ENCODE results near the gene PHF21B.

PHF21B gene

GRCh38 chr22:44929359-44930015, 80.3 kb downstream of the PHF21B start:
- Histone ChIP-seq H3K9me3 (replicated peaks in 1 of 2; ENCODE audit: control insufficient read depth in 2 of 2, insufficient read depth in 1 of 2, low read depth in 1 of 2, low read length in 2 of 2) (peaks cover 5 to 15% of the 10 kb centered on the region in 2 donors), H3K79me1 (ENCODE audit: low read depth, low read length) (peaks cover 32% of the 10 kb centered on the region), H3K14ac (ENCODE audit: low read length) (peak overlapping the region; percentile 26), H4K91ac (ENCODE audit: low read depth, low read length, poor library complexity) (no peak overlapping the region), H2BK15ac (ENCODE audit: low read length) (no peak overlapping the region), H3K9ac (ENCODE audit: low read depth, low read length, poor library complexity) (no peak overlapping the region), H3K36me3 (replicated peaks in 1 of 2; ENCODE audit: control insufficient read depth in 2 of 2, insufficient read depth in 2 of 2, low read length in 2 of 2) (peaks cover 17 to 89% of the 10 kb centered on the region in 2 donors), H3K23ac (ENCODE audit: low read depth, low read length, poor library complexity) (peak overlapping the region; percentile 20), H2AFZ (ENCODE audit: low read length) (no peak overlapping the region), H3K27me3 (ENCODE audit: control insufficient read depth in 3 of 3, insufficient read depth in 3 of 3, low read depth in 1 of 3, low read length in 3 of 3) (no peaks in the 10 kb centered on the region), H3K4ac (ENCODE audit: low read length) (no peak overlapping the region), H2BK5ac (ENCODE audit: low read length) (no peak overlapping the region), H2AK5ac (ENCODE audit: low read depth, low read length) (no peak overlapping the region), H3K4me3 (ENCODE audit: low read length in 2 of 2) (no peak overlapping the region), H3K18ac (ENCODE audit: low read length) (peak overlapping the region; percentile 41), H3K4me2 (ENCODE audit: insufficient read depth, low read length, poor library complexity, severe bottlenecking) (no peak overlapping the region), H3K27ac (replicated peaks; ENCODE audit: low read length) (no peak overlapping the region), H2BK120ac (ENCODE audit: low read depth, low read length) (no peak overlapping the region), H3K4me1 (ENCODE audit: control insufficient read depth in 2 of 2, insufficient read depth in 1 of 2, low read depth in 1 of 2, low read length in 2 of 2) (peaks cover 0 to 7% of the 10 kb centered on the region in 2 donors), H2BK12ac (ENCODE audit: low read length) (no peak overlapping the region), H4K8ac (ENCODE audit: low read depth, low read length) (no peak overlapping the region)
- DNase-seq (ENCODE audit: low spot score) = no peak
- no CpG with 5 or more reads among the region's 18 CpGs for WGBS, 2 donors (ENCODE audit: extremely low coverage in 2 of 2, insufficient read length in 2 of 2, insufficient replicate concordance in 1 of 2)

- no peak overlapping the region for H3K4me3 ChIP-seq (ENCODE audit: low read length in 2 of 2)
- peaks cover 32% of the 10 kb centered on the region for H3K79me1 ChIP-seq (ENCODE audit: low read depth, low read length)
- no peak overlapping the region for H2AK5ac ChIP-seq (ENCODE audit: low read depth, low read length)
- peaks cover 5 to 19% of the 10 kb centered on the region in 2 donors for H3K9me3 ChIP-seq (replicated peaks in 1 of 2; ENCODE audit: control insufficient read depth in 2 of 2, insufficient read depth in 1 of 2, low read depth in 1 of 2, low read length in 2 of 2)
- WGBS, 2 donors (ENCODE audit: extremely low coverage in 2 of 2, insufficient read length in 2 of 2, insufficient replicate concordance in 1 of 2) = no CpG with 5 or more reads among the region's 18 CpGs
- peak overlapping the region; percentile 58 for H3K18ac ChIP-seq (ENCODE audit: low read length)
- H2AFZ ChIP-seq (ENCODE audit: low read length) = no peak overlapping the region
- H2BK15ac ChIP-seq (ENCODE audit: low read length) = no peak overlapping the region
- DNase-seq (ENCODE audit: low spot score) = no peak
- H3K4me2 ChIP-seq (ENCODE audit: insufficient read depth, low read length, poor library complexity, severe bottlenecking) = no peak overlapping the region
- H3K14ac ChIP-seq (ENCODE audit: low read length) = no peak overlapping the region
- H3K9ac ChIP-seq (ENCODE audit: low read depth, low read length, poor library complexity) = no peak overlapping the region
- no peak overlapping the region for H2BK12ac ChIP-seq (ENCODE audit: low read length)
- no peak overlapping the region for H4K91ac ChIP-seq (ENCODE audit: low read depth, low read length, poor library complexity)
- no peak overlapping the region for H4K8ac ChIP-seq (ENCODE audit: low read depth, low read length)
- H3K36me3 ChIP-seq (replicated peaks in 1 of 2; ENCODE audit: control insufficient read depth in 2 of 2, insufficient read depth in 2 of 2, low read length in 2 of 2) = peaks cover 16 to 86% of the 10 kb centered on the region in 2 donors
- H3K4me1 ChIP-seq (ENCODE audit: control insufficient read depth in 2 of 2, insufficient read depth in 1 of 2, low read depth in 1 of 2, low read length in 2 of 2) = peaks cover 0 to 2% of the 10 kb centered on the region in 2 donors
- no peak overlapping the region for H3K4ac ChIP-seq (ENCODE audit: low read length)
- no peak overlapping the region for H3K27ac ChIP-seq (replicated peaks; ENCODE audit: low read length)
- H3K27me3 ChIP-seq (ENCODE audit: control insufficient read depth in 3 of 3, insufficient read depth in 3 of 3, low read depth in 1 of 3, low read length in 3 of 3) = no peaks in the 10 kb centered on the region
- no peak overlapping the region for H2BK120ac ChIP-seq (ENCODE audit: low read depth, low read length)
- H2BK5ac ChIP-seq (ENCODE audit: low read length) = no peak overlapping the region
- no peak overlapping the region for H3K23ac ChIP-seq (ENCODE audit: low read depth, low read length, poor library complexity)
Measured at GRCh38 chr22:44928711-44929358, 81.0 kb downstream of the PHF21B start.

- no CpG with 5 or more reads among the region's 11 CpGs for WGBS, 2 donors (ENCODE audit: extremely low coverage in 2 of 2, insufficient read length in 2 of 2, insufficient replicate concordance in 1 of 2)
- Histone ChIP-seq H3K4me1 (ENCODE audit: control insufficient read depth in 2 of 2, insufficient read depth in 1 of 2, low read depth in 1 of 2, low read length in 2 of 2) (peaks cover 0 to 1% of the 10 kb centered on the region in 2 donors), H3K18ac (ENCODE audit: low read length) (no peak overlapping the region), H3K9ac (ENCODE audit: low read depth, low read length, poor library complexity) (peak overlapping the region; percentile 32), H2BK15ac (ENCODE audit: low read length) (no peak overlapping the region), H3K27ac (replicated peaks; ENCODE audit: low read length) (no peak overlapping the region), H2AFZ (ENCODE audit: low read length) (no peak overlapping the region), H4K91ac (ENCODE audit: low read depth, low read length, poor library complexity) (no peak overlapping the region), H2AK5ac (ENCODE audit: low read depth, low read length) (no peak overlapping the region), H2BK12ac (ENCODE audit: low read length) (no peak overlapping the region), H3K36me3 (replicated peaks in 1 of 2; ENCODE audit: control insufficient read depth in 2 of 2, insufficient read depth in 2 of 2, low read length in 2 of 2) (peaks cover 11 to 78% of the 10 kb centered on the region in 2 donors), H3K14ac (ENCODE audit: low read length) (no peak overlapping the region), H2BK120ac (ENCODE audit: low read depth, low read length) (no peak overlapping the region), H2BK5ac (ENCODE audit: low read length) (no peak overlapping the region), H3K4ac (ENCODE audit: low read length) (no peak overlapping the region), H3K4me2 (ENCODE audit: insufficient read depth, low read length, poor library complexity, severe bottlenecking) (no peak overlapping the region), H3K4me3 (ENCODE audit: low read length in 2 of 2) (no peak overlapping the region), H3K79me1 (ENCODE audit: low read depth, low read length) (peaks cover 27% of the 10 kb centered on the region), H3K9me3 (replicated peaks in 1 of 2; ENCODE audit: control insufficient read depth in 2 of 2, insufficient read depth in 1 of 2, low read depth in 1 of 2, low read length in 2 of 2) (peaks cover 5 to 19% of the 10 kb centered on the region in 2 donors), H4K8ac (ENCODE audit: low read depth, low read length) (no peak overlapping the region), H3K27me3 (ENCODE audit: control insufficient read depth in 3 of 3, insufficient read depth in 3 of 3, low read depth in 1 of 3, low read length in 3 of 3) (no peaks in the 10 kb centered on the region), H3K23ac (ENCODE audit: low read depth, low read length, poor library complexity) (no peak overlapping the region)
- DNase-seq (ENCODE audit: low spot score) = no peak
Measured at GRCh38 chr22:44928136-44928463, 81.7 kb downstream of the PHF21B start.

- H3K79me1 ChIP-seq (ENCODE audit: low read depth, low read length) = peaks cover 26% of the 10 kb centered on the region
- no peak overlapping the region for H2AK5ac ChIP-seq (ENCODE audit: low read depth, low read length)
- no peak overlapping the region for H3K4ac ChIP-seq (ENCODE audit: low read length)
- H3K23ac ChIP-seq (ENCODE audit: low read depth, low read length, poor library complexity) = no peak overlapping the region
- H2BK5ac ChIP-seq (ENCODE audit: low read length) = no peak overlapping the region
- H4K91ac ChIP-seq (ENCODE audit: low read depth, low read length, poor library complexity) = no peak overlapping the region
- H3K27ac ChIP-seq (replicated peaks; ENCODE audit: low read length) = no peak overlapping the region
- no peak overlapping the region for H3K9ac ChIP-seq (ENCODE audit: low read depth, low read length, poor library complexity)
- no peaks in the 10 kb centered on the region for H3K27me3 ChIP-seq (ENCODE audit: control insufficient read depth in 3 of 3, insufficient read depth in 3 of 3, low read depth in 1 of 3, low read length in 3 of 3)
- H3K36me3 ChIP-seq (replicated peaks in 1 of 2; ENCODE audit: control insufficient read depth in 2 of 2, insufficient read depth in 2 of 2, low read length in 2 of 2) = peaks cover 11 to 75% of the 10 kb centered on the region in 2 donors
- no peak overlapping the region for H3K4me3 ChIP-seq (ENCODE audit: low read length in 2 of 2)
- no peak overlapping the region for H3K18ac ChIP-seq (ENCODE audit: low read length)
- H3K14ac ChIP-seq (ENCODE audit: low read length) = no peak overlapping the region
- peaks cover 0 to 1% of the 10 kb centered on the region in 2 donors for H3K4me1 ChIP-seq (ENCODE audit: control insufficient read depth in 2 of 2, insufficient read depth in 1 of 2, low read depth in 1 of 2, low read length in 2 of 2)
- no peak overlapping the region for H4K8ac ChIP-seq (ENCODE audit: low read depth, low read length)
- no peak overlapping the region for H2AFZ ChIP-seq (ENCODE audit: low read length)
- no peak overlapping the region for H2BK120ac ChIP-seq (ENCODE audit: low read depth, low read length)
- no peak for DNase-seq (ENCODE audit: low spot score)
- H3K9me3 ChIP-seq (replicated peaks in 1 of 2; ENCODE audit: control insufficient read depth in 2 of 2, insufficient read depth in 1 of 2, low read depth in 1 of 2, low read length in 2 of 2) = peaks cover 5 to 19% of the 10 kb centered on the region in 2 donors
- no CpG with 5 or more reads among the region's 18 CpGs for WGBS, 2 donors (ENCODE audit: extremely low coverage in 2 of 2, insufficient read length in 2 of 2, insufficient replicate concordance in 1 of 2)
- H3K4me2 ChIP-seq (ENCODE audit: insufficient read depth, low read length, poor library complexity, severe bottlenecking) = no peak overlapping the region
- H2BK12ac ChIP-seq (ENCODE audit: low read length) = no peak overlapping the region
- H2BK15ac ChIP-seq (ENCODE audit: low read length) = no peak overlapping the region
Measured at GRCh38 chr22:44927463-44928135, 82.2 kb downstream of the PHF21B start.
